ENCODE data around the gene ITIH2. TPM values are rescaled to one million over a fixed set of nuclear protein-coding genes. Genes with fewer than 3 reads are reported as not detected.

Gene ITIH2
- total and polyA plus RNA-seq, 4 donors = 261 to 1,345 (median 532) TPM

DNA sequence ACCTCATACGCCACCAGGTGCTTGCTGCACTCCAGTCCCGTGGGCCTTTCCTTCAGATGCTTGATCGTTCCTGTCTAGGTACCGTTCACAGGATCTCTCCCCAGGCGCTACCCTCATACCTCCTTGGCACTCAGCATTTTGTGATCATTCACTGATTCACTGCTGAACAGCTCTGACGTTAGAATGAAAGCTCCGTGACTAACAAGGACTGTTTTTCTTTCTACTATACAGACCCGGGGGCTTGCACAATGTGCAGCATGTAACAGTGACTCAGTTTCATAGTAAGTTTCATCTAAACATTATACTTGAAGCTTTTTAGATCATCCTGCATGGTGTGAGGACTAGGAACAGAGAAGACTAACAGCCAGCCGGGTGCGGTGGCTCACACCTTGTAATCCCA, 64.1 kb downstream of the ITIH2 start:
- Histone ChIP-seq H3K27ac (ENCODE audit: low read depth in 1 of 2, low read length in 2 of 2) (no peak overlapping the region), H3K9ac (ENCODE audit: low read depth in 1 of 2, low read length in 2 of 2) (no peak overlapping the region), H3K9me3 (ENCODE audit: control insufficient read depth in 4 of 4, low read length in 3 of 4) (no peaks in the 10 kb centered on the region), H3K36me3 (ENCODE audit: control insufficient read depth in 4 of 4, insufficient read depth in 3 of 4, low read depth in 1 of 4, low read length in 3 of 4) (peaks cover 9 to 37% (median 27%) of the 10 kb centered on the region in 4 donors), H3K4me1 (ENCODE audit: control insufficient read depth in 4 of 4, insufficient read depth in 4 of 4, low read length in 3 of 4) (no peaks in the 10 kb centered on the region), H3K4me3 (ENCODE audit: low read depth in 1 of 3, low read length in 3 of 3) (no peak overlapping the region), H3K27me3 (ENCODE audit: control insufficient read depth in 4 of 4, insufficient read depth in 4 of 4, low read length in 3 of 4) (no peaks in the 10 kb centered on the region)
- TF ChIP-seq SP1 (IDR thresholded peaks at IDR 0.05) = no peak
- TF ChIP-seq GABPA (IDR thresholded peaks at IDR 0.05 in 1 of 2, conservative IDR thresholded peaks at IDR 0.05 in 1 of 2) = no peak
- TF ChIP-seq JUND (IDR thresholded peaks at IDR 0.05) = no peak
- TF ChIP-seq REST (IDR thresholded peaks at IDR 0.05) = no peak
- DNase-seq (ENCODE audit: low spot score) = no peak
- WGBS = 97% methylated on average over 10 of the region's 10 CpGs

DNA sequence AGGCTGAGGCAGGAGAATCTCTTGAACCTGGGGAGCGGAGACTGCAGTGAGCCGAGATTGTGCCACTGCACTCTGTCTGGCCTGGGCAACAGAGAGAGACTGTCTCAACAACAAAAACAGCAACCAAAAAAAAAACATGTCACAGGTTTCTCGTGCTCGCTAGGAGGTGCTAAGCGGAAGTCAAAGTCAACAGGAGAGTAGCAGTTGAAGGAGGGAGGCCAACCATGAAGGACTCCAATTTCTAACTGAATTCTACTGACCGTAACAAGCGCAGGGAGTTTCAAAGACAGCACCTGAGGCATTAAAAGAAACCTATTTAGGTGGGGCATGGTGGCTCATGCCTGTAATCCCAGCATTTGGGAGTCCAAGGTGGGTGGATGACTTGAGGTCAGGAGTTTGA, 65.3 kb downstream of the ITIH2 start:
- H3K9ac ChIP-seq (ENCODE audit: low read depth in 1 of 2, low read length in 2 of 2) = no peak overlapping the region
- H3K36me3 ChIP-seq (ENCODE audit: control insufficient read depth in 4 of 4, insufficient read depth in 3 of 4, low read depth in 1 of 4, low read length in 3 of 4) = peaks cover 9 to 33% (median 23%) of the 10 kb centered on the region in 4 donors
- no peak for DNase-seq (ENCODE audit: low spot score)
- TF ChIP-seq RXRA (IDR thresholded peaks at IDR 0.05) = no peak
- no peak for TF ChIP-seq MAX (IDR thresholded peaks at IDR 0.05)
- TF ChIP-seq EGR1 (IDR thresholded peaks at IDR 0.05; ENCODE audit: low read depth in 2 of 2) = no peak
- no peak for TF ChIP-seq RAD21 (IDR thresholded peaks at IDR 0.05)
- no peak for TF ChIP-seq JUND (IDR thresholded peaks at IDR 0.05)
- TF ChIP-seq, protein P1, sequence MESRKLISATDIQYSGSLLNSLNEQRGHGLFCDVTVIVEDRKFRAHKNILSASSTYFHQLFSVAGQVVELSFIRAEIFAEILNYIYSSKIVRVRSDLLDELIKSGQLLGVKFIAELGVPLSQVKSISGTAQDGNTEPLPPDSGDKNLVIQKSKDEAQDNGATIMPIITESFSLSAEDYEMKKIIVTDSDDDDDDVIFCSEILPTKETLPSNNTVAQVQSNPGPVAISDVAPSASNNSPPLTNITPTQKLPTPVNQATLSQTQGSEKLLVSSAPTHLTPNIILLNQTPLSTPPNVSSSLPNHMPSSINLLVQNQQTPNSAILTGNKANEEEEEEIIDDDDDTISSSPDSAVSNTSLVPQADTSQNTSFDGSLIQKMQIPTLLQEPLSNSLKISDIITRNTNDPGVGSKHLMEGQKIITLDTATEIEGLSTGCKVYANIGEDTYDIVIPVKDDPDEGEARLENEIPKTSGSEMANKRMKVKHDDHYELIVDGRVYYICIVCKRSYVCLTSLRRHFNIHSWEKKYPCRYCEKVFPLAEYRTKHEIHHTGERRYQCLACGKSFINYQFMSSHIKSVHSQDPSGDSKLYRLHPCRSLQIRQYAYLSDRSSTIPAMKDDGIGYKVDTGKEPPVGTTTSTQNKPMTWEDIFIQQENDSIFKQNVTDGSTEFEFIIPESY (IDR thresholded peaks at IDR 0.05) = no peak
- no peak for TF ChIP-seq FOXA2 (IDR thresholded peaks at IDR 0.05)
- no peak for TF ChIP-seq REST (IDR thresholded peaks at IDR 0.05)
- TF ChIP-seq YY1 (IDR thresholded peaks at IDR 0.05) = no peak
- TF ChIP-seq TAF1 (conservative IDR thresholded peaks at IDR 0.05) = no peak
- TF ChIP-seq CTCF (IDR thresholded peaks at IDR 0.05; ENCODE audit: low read depth, low read length, missing input control) = no peak
- TF ChIP-seq HNF4A (conservative IDR thresholded peaks at IDR 0.05) = no peak
- no peak for TF ChIP-seq GABPA (IDR thresholded peaks at IDR 0.05 in 1 of 2, conservative IDR thresholded peaks at IDR 0.05 in 1 of 2)
- no peak for TF ChIP-seq NR2F2 (IDR thresholded peaks at IDR 0.05)
- TF ChIP-seq HNF4G (IDR thresholded peaks at IDR 0.05) = no peak
- no peak for TF ChIP-seq SP1 (IDR thresholded peaks at IDR 0.05)
- no peak for TF ChIP-seq FOXA1 (IDR thresholded peaks at IDR 0.05)
- TF ChIP-seq, protein P2, sequence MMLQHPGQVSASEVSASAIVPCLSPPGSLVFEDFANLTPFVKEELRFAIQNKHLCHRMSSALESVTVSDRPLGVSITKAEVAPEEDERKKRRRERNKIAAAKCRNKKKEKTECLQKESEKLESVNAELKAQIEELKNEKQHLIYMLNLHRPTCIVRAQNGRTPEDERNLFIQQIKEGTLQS (IDR thresholded peaks at IDR 0.05) = no peak
- 90% methylated on average over 7 of the region's 7 CpGs for WGBS
- no peaks in the 10 kb centered on the region for H3K9me3 ChIP-seq (ENCODE audit: control insufficient read depth in 4 of 4, low read length in 3 of 4)
- H3K4me3 ChIP-seq (ENCODE audit: low read depth in 1 of 3, low read length in 3 of 3) = no peak overlapping the region
- H3K4me1 ChIP-seq (ENCODE audit: control insufficient read depth in 4 of 4, insufficient read depth in 4 of 4, low read length in 3 of 4) = peaks cover 0 to 2% (median 0%) of the 10 kb centered on the region in 4 donors
- H3K27me3 ChIP-seq (ENCODE audit: control insufficient read depth in 4 of 4, insufficient read depth in 4 of 4, low read length in 3 of 4) = no peaks in the 10 kb centered on the region
- no peak overlapping the region for H3K27ac ChIP-seq (ENCODE audit: low read depth in 1 of 2, low read length in 2 of 2)

All from liver (tissue), 9 donors.